Lower lobe of right lung (tissue), 2 donors: ENCODE results near the gene PEX7. TPM values are rescaled to one million over a fixed set of nuclear protein-coding genes. Genes with fewer than 3 reads are reported as not detected.

Experiments used
- ATAC-seq, 2 donors: fragments of 200-7000 bp; cut with Tn5 transposase; one replicate each; pipeline ENCODE4 v1.9.1; 2020 to 2022; ENCODE audit warnings: mild to moderate bottlenecking in 2 of 2, moderate library complexity in 2 of 2
- DNase-seq: peaks from one replicate; pipeline ENCODE4 v3.0.0-alpha.2; 2020
- H3K27ac ChIP-seq: fragments of 200-600 bp; one replicate; pipeline ENCODE4 v1.8.0; 2022
- H3K27me3 ChIP-seq: fragments of 200-600 bp; one replicate; pipeline ENCODE4 v1.8.0; 2022; ENCODE audit warnings: low read depth
- H3K36me3 ChIP-seq: fragments of 200-600 bp; one replicate; pipeline ENCODE4 v1.8.0; 2022; ENCODE audit warnings: mild to moderate bottlenecking
- H3K4me1 ChIP-seq: fragments of 200-600 bp; one replicate; pipeline ENCODE4 v1.8.0; 2022
- H3K4me3 ChIP-seq: fragments of 200-600 bp; one replicate; pipeline ENCODE4 v1.8.0; 2022; ENCODE audit warnings: mild to moderate bottlenecking
- H3K9me3 ChIP-seq: fragments of 200-600 bp; one replicate; pipeline ENCODE4 v1.8.0; 2022
- CTCF ChIP-seq: fragments of 200-600 bp; IDR thresholded peaks from one replicate; pipeline ENCODE4 v1.8.0; 2022; ENCODE audit warnings: antibody characterized with exemption, mild to moderate bottlenecking
- intact Hi-C: fragments of 100-400 bp; cut with DNase I; formaldehyde crosslinking; loops from one replicate; pipeline ENCODE4 v1.11.0; 2022
- total RNA-seq: library from RNA; stranded (reverse); fragmentation: NEBNext Ultra II Directional; extraction: Animal tissue kit (Norgen Biotek cat#: 25700); gene quantifications from one replicate; pipeline ENCODE4 v1.2.1, GENCODE V29; 2021
- donor health status: DM: no; HTN: yes; CAD: no; lungs with severe emphysema.

Gene PEX7
- total RNA-seq, 1 donor from 2014 or later = 5.6 TPM

DNA sequence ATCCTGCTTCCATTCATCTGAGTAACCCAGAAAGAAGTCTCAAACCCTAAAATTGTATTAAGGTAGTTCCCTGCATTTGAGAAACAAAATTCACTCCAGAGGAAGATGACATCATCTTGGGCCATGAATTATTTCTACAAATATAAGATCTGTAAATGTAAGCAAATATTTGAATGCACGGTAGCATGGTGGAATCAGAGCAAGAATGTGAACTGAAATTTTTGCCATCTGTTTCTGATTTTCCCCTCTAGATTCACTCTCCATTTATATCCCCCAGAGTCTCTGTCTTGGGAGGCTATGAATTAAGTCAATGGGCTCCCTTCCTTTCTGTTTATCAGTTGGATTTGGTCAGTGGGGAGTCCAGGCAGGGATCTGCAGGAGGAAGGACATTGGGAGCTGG is 24.3 kb upstream of the PEX7 start:
- Histone ChIP-seq H3K27ac (no peak overlapping the region), H3K36me3 (no peaks in the 10 kb centered on the region), H3K4me1 (peaks cover 7% of the 10 kb centered on the region), H3K9me3 (no peaks in the 10 kb centered on the region), H3K27me3 (no peaks in the 10 kb centered on the region), H3K4me3 (no peak overlapping the region)
- intact Hi-C loops = loop anchor here (10.0 kb wide), 1 partner anchor 153 kb away; no protein-coding TSS in a partner anchor
- no peak for DNase-seq
- ATAC-seq = no peak
- no peak for TF ChIP-seq CTCF

- no peak for ATAC-seq
These were observed 20.8 kb upstream of the PEX7 start for GRCh38 chr6:136801581-136801980.

GRCh38 chr6:136803608-136804007 is 18.8 kb upstream of the PEX7 start:
- DNase-seq = no peak

More at GRCh38 chr6:136801581-136801980, 20.8 kb upstream of the PEX7 start:
- no peak for TF ChIP-seq CTCF
- no peaks in the 10 kb centered on the region for H3K36me3 ChIP-seq
- intact Hi-C loops = no loop called here
- no peak overlapping the region for H3K4me3 ChIP-seq
- no peak for DNase-seq
- H3K27ac ChIP-seq = no peak overlapping the region
- H3K27me3 ChIP-seq = no peaks in the 10 kb centered on the region
- no peaks in the 10 kb centered on the region for H3K9me3 ChIP-seq
- H3K4me1 ChIP-seq = no peaks in the 10 kb centered on the region

GRCh38 chr6:136809091-136809860 is 13.1 kb upstream of the PEX7 start:
- no peak overlapping the region for H3K27ac ChIP-seq
- intact Hi-C loops = no loop called here
- no peaks in the 10 kb centered on the region for H3K9me3 ChIP-seq
- no peak for DNase-seq
- ATAC-seq = no peak
- no peak overlapping the region for H3K4me3 ChIP-seq
- TF ChIP-seq CTCF = no peak
- H3K4me1 ChIP-seq = no peaks in the 10 kb centered on the region
- H3K36me3 ChIP-seq = no peaks in the 10 kb centered on the region
- no peaks in the 10 kb centered on the region for H3K27me3 ChIP-seq

More at GRCh38 chr6:136803608-136804007, 18.8 kb upstream of the PEX7 start:
- Histone ChIP-seq H3K27ac (no peak overlapping the region), H3K9me3 (no peaks in the 10 kb centered on the region), H3K4me3 (no peak overlapping the region), H3K27me3 (no peaks in the 10 kb centered on the region), H3K4me1 (no peaks in the 10 kb centered on the region), H3K36me3 (no peaks in the 10 kb centered on the region)
- ATAC-seq = no peak
- no peak for TF ChIP-seq CTCF
- intact Hi-C loops = no loop called here

DNA sequence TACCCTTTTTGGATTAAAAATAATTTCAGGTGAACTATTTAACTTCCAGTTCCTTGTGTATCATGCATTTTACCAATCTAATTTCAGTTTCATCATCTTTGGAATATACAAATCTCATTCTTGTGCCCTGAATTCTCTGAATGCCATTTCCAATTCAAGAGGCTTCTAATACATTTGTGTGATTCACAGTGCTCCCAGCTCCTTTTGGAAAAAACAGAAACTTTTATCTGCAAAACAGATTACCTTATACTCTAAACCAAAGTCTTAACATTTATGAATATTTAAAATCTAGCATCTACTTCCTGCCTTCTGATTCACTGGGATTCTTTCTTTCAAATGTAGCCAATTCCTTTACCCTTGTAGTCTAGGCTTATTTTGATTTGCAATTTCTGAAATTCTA is 11.1 kb upstream of the PEX7 start:
- H3K27ac ChIP-seq = no peak overlapping the region
- H3K4me3 ChIP-seq = no peak overlapping the region
- no peaks in the 10 kb centered on the region for H3K27me3 ChIP-seq
- H3K4me1 ChIP-seq = no peaks in the 10 kb centered on the region
- intact Hi-C loops = no loop called here
- no peak for DNase-seq
- H3K9me3 ChIP-seq = no peaks in the 10 kb centered on the region
- TF ChIP-seq CTCF = no peak
- H3K36me3 ChIP-seq = no peaks in the 10 kb centered on the region
- ATAC-seq = no peak
